Measurements from ENCODE around the gene PCCB.

PCCB gene

GRCh38 chr3:136249593-136249992 lies 547 bp upstream of the PCCB start:
- Histone ChIP-seq H3K27me3 (ENCODE audit: insufficient read depth, poor library complexity, severe bottlenecking) (no peaks in the 10 kb centered on the region), H3K4me1 (ENCODE audit: insufficient read depth, poor library complexity, severe bottlenecking) (peaks cover 4% of the 10 kb centered on the region), H3K36me3 (ENCODE audit: low read depth) (no peaks in the 10 kb centered on the region), H3K4me3 (ENCODE audit: severe bottlenecking) (peak overlapping the region; percentile 73), H3K9me3 (ENCODE audit: severe bottlenecking) (no peaks in the 10 kb centered on the region), H3K27ac (ENCODE audit: poor library complexity, severe bottlenecking) (peak overlapping the region; percentile 78)
- ATAC-seq (ENCODE audit: low read depth): no peak
- DNase-seq (ENCODE audit: low spot score): no peak
- TF ChIP-seq, protein P1, sequence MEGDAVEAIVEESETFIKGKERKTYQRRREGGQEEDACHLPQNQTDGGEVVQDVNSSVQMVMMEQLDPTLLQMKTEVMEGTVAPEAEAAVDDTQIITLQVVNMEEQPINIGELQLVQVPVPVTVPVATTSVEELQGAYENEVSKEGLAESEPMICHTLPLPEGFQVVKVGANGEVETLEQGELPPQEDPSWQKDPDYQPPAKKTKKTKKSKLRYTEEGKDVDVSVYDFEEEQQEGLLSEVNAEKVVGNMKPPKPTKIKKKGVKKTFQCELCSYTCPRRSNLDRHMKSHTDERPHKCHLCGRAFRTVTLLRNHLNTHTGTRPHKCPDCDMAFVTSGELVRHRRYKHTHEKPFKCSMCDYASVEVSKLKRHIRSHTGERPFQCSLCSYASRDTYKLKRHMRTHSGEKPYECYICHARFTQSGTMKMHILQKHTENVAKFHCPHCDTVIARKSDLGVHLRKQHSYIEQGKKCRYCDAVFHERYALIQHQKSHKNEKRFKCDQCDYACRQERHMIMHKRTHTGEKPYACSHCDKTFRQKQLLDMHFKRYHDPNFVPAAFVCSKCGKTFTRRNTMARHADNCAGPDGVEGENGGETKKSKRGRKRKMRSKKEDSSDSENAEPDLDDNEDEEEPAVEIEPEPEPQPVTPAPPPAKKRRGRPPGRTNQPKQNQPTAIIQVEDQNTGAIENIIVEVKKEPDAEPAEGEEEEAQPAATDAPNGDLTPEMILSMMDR (IDR thresholded peaks at IDR 0.05; ENCODE audit: poor library complexity, severe bottlenecking): no peak

- Histone ChIP-seq H3K4me3 (ENCODE audit: severe bottlenecking) (peak overlapping the region; percentile 73), H3K27me3 (ENCODE audit: insufficient read depth, poor library complexity, severe bottlenecking) (no peaks in the 10 kb centered on the region), H3K27ac (ENCODE audit: poor library complexity, severe bottlenecking) (peak overlapping the region; percentile 78), H3K9me3 (ENCODE audit: severe bottlenecking) (no peaks in the 10 kb centered on the region), H3K4me1 (ENCODE audit: insufficient read depth, poor library complexity, severe bottlenecking) (peaks cover 4% of the 10 kb centered on the region), H3K36me3 (ENCODE audit: low read depth) (peaks cover under 1% of the 10 kb centered on the region)
- no peak for ATAC-seq (ENCODE audit: low read depth)
- TF ChIP-seq, protein P1 (IDR thresholded peaks at IDR 0.05; ENCODE audit: poor library complexity, severe bottlenecking): no peak
- DNase-seq (ENCODE audit: low spot score): no peak
Measured at GRCh38 chr3:136250903-136251460, 842 bp downstream of the PCCB start.

GRCh38 chr3:136251511-136251910 lies 1.4 kb downstream of the PCCB start:
- ATAC-seq (ENCODE audit: low read depth) (no peak), DNase-seq (ENCODE audit: low spot score) (no peak)
- Histone ChIP-seq H3K4me1 (ENCODE audit: insufficient read depth, poor library complexity, severe bottlenecking) (peaks cover 4% of the 10 kb centered on the region), H3K27ac (ENCODE audit: poor library complexity, severe bottlenecking) (peak overlapping the region; percentile 78), H3K4me3 (ENCODE audit: severe bottlenecking) (no peak overlapping the region), H3K36me3 (ENCODE audit: low read depth) (peaks cover 6% of the 10 kb centered on the region), H3K9me3 (ENCODE audit: severe bottlenecking) (no peaks in the 10 kb centered on the region), H3K27me3 (ENCODE audit: insufficient read depth, poor library complexity, severe bottlenecking) (no peaks in the 10 kb centered on the region)
- TF ChIP-seq, protein P1 (IDR thresholded peaks at IDR 0.05; ENCODE audit: poor library complexity, severe bottlenecking): no peak

DNA sequence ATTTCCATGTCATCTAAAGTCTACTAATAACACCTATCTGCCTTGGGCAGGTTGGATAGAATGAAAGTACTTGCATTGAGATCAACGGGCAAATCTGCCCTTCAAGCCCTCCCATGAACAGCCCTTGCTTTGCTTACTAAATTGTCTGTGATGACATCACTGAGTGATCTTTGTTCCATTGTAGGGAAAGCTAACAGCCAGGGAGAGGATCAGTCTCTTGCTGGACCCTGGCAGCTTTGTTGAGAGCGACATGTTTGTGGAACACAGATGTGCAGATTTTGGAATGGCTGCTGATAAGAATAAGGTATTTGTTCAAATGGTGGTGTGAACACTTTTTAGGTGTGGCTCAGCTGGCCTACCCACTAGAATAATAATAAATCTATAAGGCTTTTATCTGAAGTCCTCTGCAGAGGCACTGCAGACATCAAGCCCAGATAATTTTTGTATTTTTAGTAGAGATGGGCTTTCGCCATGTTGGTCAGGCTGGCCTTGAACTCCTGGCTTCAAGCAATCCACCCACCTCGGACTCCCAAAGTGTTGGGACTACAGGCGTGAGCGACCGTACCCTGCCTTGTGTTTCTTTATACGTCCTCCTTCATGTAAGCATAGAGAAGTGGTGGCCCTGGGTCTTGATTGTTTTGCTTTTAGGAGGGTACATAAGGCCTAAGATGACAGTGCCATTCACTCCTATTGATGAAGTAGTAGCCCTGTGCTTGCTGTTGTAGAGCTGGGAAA lies 5.7 kb downstream of the PCCB start:
- Histone ChIP-seq H3K27me3 (ENCODE audit: insufficient read depth, poor library complexity, severe bottlenecking) (no peaks in the 10 kb centered on the region), H3K36me3 (ENCODE audit: low read depth) (peaks cover 25% of the 10 kb centered on the region)
- ATAC-seq (ENCODE audit: low read depth): no peak

More for the DNA sequence above, 5.7 kb downstream of the PCCB start:
- Histone ChIP-seq H3K4me1 (ENCODE audit: insufficient read depth, poor library complexity, severe bottlenecking) (peaks cover 4% of the 10 kb centered on the region), H3K9me3 (ENCODE audit: severe bottlenecking) (no peaks in the 10 kb centered on the region), H3K4me3 (ENCODE audit: severe bottlenecking) (no peak overlapping the region), H3K27ac (ENCODE audit: poor library complexity, severe bottlenecking) (no peak overlapping the region)
- DNase-seq (ENCODE audit: low spot score): no peak
- TF ChIP-seq, protein P1 (IDR thresholded peaks at IDR 0.05; ENCODE audit: poor library complexity, severe bottlenecking): no peak
